Measurements from ENCODE around the gene C18orf63.
"Not testable (repeated sequence)": the region's sequence is repeated elsewhere in the genome, so short reads cannot be mapped to it uniquely, and the experiment has no call there.

C18orf63 gene

DNA sequence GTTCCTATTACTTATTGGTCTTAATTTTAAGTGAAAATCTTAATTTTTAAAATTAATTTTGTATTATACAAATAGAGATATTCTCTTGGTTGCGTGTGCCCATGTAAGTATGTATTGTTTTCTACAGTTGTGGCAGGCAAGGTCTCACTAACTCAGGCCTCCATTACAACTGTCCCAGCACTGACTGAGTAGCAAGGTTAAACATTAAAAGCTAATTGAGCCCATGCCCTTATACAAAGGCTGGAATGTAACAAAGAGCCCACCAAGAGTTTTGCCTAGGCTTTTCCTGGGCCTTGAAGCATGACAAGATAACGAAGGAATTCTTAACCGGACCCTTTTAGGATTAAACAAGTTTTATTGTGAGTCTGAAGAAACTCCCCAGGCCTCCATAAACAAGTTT, 11.2 kb downstream of the C18orf63 start:
- DNase-seq (ENCODE audit: low spot score): not testable (repeated sequence)

DNA sequence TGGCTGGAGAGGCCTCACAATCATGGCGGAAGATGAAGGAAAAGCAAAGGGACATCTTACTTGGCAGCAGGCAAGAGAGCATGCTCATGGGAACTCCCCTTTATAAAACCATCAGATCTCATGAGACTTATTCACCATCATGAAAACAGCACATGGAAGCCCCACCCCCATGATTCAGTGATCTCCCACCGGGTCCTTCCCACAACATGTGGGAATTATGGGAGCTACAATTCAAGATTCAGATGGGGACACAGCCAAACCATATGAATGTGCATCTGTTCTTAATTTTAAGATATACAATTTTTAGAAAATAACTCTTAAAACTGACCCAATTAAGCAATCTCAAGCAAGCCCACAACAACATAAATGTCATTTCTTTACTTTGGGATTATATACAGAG, 12.6 kb downstream of the C18orf63 start:
- no peak for DNase-seq (ENCODE audit: low spot score)

DNA sequence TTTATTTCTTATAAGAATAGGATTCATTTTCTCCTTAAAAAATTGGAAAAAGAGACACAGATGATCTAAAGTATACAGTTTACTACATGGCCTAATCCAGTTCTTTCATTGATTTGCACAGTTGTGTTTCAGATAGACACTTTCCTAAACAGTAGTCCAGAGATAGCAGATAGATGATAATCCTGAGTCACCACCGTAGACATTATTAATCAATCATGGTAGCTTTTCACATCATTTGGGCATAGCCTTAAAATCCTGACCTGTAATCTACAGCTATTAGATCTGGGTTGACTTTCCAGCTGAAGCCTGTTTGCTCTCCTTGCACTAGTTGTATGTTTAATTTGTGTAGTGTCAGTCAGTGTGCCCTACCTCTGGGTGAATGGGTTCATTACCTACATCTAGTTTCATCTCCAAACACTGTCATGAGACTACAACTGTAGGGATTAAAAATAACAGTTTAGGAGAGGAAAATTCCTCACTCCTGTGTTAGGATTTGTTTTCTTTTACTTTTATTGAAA, 14.1 kb downstream of the C18orf63 start:
- DNase-seq (ENCODE audit: low spot score): no peak

DNA sequence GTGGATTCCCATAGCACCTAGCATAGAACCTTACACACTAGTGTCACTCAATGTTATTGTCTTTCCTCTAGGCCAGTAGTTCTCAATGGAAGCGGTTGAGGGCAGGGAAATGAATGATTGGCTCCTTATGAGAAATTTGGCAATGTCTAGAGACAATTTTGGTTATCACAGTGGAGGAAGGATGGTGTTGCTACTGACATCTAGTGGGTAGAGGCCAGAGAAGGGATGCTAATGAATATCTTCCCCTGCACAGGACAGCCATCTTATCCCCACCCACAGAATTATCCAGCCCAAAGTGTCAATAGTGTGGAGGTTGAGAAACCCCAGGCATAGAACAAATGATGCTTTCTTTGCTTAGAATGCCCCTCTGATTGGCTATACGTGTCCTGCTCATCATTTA, 15.8 kb downstream of the C18orf63 start:
- DNase-seq (ENCODE audit: low spot score): peak; percentile 54

DNA sequence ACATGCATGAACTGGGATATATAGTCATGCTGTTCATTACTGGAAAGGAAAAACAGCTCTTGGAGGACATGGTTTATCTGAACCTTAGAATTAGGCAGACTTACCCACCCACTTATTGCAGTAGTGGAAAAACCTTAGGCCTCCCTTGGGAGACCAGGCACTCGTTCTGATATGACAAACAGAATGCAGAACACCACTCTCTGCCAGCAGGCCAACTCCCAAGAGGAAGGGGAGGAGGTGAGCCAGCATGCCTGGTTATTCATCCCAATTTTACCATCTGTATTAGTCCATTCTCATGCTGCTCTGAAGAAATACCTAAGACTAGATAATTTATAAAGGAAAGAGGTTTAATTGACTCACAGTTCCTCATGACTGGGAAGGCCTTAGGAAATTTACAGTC, 17.5 kb downstream of the C18orf63 start:
- DNase-seq (ENCODE audit: low spot score): no peak

DNA sequence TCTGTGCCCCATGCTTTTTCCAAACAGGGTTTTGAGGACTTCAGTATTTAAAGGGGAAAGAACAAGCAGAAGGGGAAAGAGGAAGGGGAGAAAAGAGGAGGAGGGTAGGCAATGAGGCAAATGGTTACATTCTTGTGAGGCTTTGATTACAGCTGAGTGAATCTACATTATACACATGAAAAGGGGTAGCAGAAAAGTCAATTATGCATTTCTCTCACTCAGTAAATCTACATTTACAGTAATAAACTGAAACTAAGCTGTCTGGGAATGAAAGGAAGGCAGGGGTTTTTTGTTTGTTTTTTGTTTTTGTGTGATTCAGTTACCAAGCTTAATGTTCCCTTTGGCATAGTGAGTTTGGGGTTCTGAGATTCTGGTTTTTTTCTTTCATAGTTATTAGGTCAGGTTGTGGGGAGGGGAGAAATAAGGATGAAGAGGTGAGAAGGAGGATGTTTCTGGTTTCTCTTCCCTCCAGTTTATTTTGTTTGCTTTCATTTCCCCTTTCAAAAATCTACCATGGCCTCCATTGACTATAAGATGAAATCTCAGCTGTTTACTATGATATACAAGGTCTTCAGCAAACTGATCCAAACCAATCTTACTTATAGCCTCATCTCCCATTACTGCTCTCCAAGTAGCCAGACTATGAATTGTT, 18.7 kb downstream of the C18orf63 start:
- DNase-seq (ENCODE audit: low spot score): no peak

DNA sequence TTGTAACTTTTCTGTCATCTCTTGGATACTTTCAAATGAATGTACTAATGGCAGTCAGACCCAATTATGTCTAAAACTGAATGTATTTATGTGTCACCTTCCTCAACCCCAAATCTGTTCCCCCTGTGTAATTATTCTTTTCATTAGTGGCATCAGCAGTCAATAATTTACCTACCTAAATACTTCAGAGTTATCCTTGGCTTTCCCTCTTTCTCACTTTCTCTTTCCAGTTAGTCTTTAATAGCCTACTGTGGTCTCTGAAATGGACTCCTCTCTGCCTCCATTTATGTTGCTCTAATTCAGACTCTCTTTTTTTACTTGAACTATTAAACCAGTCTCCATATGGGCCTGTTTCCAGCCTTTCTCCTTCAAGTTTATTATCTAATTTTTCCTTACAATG, 21.0 kb downstream of the C18orf63 start:
- DNase-seq (ENCODE audit: low spot score): no peak

DNA sequence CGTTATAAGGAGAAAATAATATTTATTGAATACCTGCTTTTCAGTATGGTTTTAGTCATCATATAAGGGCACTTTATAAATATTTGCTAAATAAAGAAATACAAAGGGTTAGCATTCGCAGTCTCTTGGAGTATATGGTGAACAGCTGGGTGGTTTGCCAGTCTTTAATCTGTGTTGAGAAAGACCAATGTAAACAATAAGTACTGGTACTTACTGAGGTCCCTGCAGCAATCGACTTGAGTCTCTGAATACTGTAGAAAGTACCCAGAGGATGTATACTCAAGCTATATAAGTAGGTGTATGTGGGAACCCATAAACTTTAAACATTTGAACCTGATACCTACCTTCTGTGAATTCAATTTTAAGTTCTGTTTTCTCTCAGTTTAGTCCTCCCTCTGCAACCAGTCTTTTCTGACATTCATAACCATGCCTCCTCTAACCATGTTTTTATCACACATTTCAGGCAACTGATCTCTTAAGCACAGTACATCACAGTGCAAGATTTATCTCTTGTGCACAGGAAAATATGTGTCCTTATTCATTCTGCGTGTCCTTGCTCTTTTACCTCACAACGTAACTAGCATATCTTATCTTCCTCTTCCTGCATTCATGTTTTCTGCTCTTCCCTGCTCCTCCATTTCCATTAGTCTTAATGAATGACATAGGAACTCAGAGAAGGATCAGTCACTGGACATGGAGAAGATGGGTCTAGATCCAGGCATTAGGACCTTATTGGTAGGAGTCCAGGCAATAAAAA, 21.7 kb downstream of the C18orf63 start:
- no peak for DNase-seq (ENCODE audit: low spot score)

DNA sequence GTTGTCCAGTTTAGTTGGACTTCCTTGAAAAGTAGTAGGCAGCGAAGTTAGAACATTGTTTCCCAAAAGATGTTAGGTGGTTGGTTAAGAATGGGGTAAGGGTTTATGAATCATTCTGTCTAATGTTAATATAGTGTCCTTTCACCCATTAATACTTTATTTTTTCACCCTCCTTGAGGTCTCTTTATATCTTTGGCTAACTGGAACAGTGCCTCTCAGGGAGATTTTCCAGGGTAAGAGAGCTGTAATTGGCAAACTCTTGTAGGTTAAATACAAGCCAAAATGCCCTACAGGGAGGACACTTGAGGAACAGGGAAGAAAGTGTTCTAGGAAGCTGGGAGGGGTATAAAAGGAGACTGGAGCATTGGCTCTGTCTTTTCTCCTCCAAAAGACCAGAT, 22.3 kb downstream of the C18orf63 start:
- DNase-seq (ENCODE audit: low spot score): no peak

DNA sequence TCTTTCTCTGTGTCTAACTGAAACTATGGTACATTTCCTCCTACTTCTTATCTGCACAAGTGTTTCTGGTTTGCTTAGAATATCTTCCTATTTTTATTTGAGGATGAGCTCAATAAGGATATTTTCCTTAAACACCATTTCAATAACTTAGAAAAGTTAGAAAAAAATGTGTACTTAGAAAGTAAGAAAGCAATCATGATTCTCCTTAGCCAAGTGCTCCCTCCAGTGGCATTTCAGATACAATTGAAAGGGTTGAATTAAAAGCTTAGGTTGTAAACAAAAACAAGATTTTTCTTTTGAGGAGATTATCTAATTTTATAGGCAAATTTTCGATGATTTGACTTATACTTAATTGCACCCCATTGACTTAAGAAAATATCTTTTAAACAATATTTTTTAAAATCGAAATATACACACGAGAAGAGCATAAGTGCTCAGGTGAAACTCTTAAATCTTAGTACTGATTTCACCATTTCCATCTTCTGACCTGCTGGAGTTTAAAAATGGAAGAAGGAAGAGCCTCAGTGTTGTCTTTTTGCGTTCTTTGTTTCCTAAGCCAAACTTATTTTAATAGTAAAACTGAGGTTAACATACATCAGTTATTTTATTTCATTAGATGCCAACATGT, 26.9 kb downstream of the C18orf63 start:
- DNase-seq (ENCODE audit: low spot score): peak; percentile 31

DNA sequence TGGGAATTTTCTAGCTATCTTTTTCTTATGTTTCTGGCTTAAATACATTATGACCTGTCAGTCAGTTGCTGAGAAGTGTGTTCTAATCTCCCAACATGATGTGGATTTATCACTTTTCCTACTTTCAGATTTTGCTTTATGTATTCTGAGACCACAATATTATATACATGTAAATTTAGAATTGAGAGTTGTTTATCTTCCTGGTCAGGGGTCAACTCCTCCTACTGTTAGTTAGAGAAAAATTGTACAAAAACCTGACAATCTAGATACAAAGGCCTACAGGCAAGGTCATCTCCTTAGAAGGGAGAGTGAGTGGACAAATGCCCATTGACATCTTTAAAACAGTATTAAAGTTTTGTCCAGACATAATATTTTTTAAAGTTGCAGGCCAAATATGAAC, 30.6 kb downstream of the C18orf63 start:
- no peak for DNase-seq (ENCODE audit: low spot score)

DNA sequence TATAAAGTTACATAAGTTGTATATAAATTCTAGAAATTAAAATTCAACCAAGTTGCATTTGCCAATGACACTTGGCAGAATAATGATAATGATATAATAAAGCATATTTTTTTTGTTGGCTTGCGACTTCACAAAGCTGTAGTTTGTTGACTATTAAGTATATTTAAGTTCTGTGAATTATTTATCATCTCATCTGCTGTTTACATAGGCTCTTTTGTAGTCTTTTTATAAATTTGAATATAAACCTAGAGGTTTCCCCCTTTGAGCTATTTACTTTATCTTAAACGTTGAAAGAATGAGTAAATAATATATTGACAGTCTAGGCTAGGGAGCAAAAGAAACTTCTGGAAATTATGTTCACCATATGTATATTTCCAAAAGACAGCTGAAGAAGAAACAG, 32.9 kb downstream of the C18orf63 start:
- no peak for DNase-seq (ENCODE audit: low spot score)

DNA sequence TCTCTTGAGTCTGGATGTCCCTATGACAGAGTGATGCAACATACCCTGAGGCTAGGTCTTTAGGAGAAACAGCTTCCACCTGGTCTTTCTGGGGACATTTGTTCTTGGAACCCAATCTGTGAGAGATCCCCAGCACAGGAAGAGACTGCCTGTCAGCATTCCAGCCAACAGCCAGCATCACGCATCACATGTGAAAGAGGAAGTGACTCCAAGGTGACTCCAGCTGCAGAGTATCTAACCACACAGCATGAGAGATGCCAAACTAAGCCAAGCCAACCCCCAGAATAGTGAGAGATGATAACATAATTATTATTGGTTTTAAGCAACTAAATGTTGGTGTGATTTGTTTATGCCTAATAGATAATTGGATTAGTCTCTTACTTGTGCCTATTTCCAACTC, 35.7 kb downstream of the C18orf63 start:
- peak; percentile 64 for DNase-seq (ENCODE audit: low spot score)

DNA sequence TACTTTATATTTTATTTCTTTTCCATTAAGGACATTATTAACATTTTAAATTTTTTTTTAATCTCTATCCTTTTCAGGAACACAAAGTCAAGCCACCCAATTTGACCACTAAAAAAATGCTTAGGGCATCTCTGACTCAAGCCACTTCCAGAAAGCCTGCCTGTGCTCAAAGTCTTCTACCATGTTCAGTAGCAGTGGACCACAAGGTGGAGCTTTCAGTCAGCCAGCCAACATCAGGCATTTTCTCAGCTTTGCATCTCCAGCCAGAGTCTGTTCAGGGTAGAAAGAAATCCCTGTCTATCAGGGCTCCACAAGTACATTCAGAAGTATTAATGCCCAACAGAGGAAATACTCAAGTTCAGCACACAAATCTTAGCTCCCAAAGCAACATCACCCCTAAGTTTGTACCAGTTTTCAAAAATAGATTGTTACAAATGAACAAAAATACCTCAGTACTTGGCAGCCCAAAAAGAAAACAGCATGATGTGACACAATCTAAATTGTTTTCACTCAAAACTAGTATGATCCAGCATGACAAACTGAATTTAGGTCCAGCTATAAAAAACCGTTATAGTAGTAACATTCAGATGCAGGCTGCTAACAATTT, 37.6 kb downstream of the C18orf63 start:
- DNase-seq (ENCODE audit: low spot score): peak; percentile 77

DNA sequence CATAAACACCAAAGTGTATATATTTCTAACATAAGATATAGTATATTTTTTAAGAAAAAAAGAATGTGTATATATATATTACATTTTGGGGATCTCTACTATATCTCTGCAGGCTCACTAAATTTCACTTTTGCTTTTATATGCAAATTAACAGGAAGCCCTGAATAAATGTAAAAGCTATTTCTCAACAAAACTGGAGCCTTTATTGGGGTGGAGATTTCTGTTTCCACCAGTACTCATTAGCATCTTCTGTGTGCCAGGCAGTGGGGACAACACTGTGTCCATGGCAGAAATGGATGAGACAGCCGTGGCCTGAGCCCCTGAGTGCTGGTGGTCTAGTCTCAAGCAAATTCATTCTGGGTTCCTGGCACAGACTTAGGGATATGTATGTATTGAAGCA, 41.3 kb downstream of the C18orf63 start:
- DNase-seq (ENCODE audit: low spot score): no peak

DNA sequence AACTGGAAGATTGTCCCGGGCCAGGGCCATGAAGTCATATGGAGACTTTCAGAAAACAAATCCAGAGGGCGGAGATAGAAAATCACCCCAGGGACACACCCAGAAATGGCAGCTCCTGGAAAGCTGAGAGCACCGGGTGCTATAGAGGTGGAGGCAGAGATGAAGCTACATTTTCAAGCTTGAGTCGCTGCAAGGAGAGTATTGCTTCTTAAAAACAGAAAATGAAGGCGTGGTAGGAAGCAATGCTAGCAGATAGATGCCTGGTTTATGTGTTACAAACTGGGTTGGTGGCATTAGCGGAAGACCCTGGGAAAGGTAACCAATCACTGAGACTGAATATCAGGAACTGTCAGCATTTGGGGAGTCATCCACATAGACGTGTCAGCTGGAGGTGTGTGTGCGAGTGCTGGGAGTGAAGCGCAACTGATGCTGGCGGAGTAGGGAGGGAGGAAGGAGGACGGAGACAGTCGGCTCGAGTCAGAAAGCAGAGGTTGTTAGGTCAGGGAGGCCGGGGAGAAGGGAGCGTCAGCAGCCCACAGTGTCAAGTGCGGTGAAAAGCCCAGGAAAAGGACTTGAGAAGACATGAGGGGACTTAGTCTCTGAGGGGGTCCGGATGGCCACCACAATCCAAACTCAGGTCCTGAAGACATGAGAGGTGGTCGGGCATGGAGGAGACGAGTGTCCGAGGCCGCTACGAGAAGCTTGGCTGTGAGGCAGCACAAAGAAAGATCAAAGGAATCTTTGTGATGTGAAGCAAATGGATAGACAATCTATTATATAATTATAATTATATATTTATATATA, 45.4 kb downstream of the C18orf63 start:
- no peak for DNase-seq (ENCODE audit: low spot score)

DNA sequence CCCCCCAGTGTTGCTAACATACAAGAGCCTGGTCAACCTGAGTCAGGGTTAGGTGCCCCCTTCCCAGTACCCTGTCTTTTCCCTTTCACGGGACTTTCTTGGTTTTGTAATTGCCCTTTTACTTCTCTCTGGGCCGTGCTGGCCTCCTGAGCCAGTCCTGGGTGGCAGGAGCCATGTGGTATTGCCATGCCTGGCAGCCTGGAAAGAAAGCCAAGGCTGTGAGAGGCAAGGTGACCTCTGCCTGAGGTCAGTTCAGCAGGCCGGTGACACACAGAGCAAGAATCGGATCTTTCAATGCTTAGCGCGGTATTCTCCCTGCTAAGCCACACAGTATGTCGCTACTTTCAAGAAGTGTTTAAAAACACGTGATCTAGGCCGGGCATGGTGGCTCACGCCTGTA, 52.3 kb downstream of the C18orf63 start:
- no peak for DNase-seq (ENCODE audit: low spot score)

DNA sequence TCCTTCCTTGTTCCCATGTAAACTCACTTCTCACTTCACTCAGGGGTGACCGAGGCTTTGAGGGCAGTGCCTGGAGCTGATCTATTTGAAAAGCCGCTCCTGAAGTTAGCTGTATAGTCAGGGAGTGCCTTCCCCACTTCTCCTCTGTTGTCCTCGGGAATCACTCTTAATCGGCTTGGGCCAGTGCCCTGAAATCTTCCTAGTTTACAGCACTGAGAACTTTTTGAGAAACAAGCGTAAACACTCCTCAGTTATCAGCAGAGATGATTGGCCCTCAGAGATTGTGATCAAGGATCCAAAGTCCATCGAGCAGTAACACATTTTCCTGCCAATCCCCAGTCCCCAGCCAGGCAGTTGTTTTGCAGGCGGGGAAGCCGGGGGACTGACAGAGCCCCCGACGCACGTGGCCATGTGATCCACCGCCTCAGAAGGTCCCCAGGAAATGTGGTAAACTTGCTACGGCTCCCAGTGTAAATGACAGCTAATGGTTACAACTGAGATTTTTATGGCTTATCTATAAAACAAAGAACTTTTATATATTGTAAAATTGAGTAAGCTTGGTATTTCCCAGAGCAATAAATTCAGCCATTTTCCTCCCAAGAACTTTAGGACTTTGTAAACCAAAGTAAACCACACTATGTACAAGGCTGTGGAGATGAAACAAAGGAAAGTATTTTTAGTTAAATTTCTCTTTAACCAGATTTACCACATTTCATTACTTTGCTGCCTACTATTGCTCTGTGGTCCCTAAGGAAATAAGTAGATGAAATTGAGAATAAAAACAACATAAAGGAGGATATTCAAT, 53.5 kb downstream of the C18orf63 start:
- DNase-seq (ENCODE audit: low spot score): no peak

DNA sequence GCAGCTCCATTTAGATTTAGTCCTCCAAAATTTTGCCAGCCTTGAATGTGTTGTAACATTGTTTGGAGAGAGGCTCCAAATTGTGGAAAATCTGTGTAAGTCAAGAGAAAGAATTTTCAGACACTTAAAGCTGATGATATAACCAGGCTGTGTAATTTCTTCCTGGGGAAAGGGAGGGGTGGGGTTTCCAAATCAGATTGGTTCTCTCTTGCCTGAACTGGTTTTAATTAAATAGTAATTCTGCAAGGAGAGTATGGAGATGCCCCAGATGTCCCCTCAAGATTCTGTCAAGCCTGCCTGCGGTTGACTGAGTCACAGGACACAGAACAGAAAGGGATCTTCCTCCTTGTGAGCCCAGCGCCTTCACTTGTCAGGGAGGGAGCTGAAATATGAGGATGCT, 54.5 kb downstream of the C18orf63 start:
- peak; percentile 59 for DNase-seq (ENCODE audit: low spot score)

DNA sequence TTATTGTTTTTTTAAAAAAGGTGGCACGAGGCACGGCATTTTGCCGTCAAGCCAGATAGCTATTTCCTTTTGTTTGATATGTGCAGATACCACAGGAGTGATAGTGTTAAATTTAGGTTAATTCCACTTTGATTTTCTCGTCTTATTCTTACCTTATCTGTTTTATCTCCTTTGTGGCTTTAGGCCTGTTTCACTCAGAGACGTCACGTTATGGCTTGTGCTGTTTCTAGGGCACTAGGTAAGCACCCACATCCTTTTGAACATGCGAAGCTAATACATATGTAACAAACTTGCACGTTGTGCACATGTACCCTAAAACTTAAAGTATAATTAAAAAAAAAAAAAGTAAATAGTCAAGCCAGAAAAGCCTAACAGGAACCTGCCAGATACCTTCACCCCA, 57.8 kb downstream of the C18orf63 start:
- DNase-seq (ENCODE audit: low spot score): no peak

DNA sequence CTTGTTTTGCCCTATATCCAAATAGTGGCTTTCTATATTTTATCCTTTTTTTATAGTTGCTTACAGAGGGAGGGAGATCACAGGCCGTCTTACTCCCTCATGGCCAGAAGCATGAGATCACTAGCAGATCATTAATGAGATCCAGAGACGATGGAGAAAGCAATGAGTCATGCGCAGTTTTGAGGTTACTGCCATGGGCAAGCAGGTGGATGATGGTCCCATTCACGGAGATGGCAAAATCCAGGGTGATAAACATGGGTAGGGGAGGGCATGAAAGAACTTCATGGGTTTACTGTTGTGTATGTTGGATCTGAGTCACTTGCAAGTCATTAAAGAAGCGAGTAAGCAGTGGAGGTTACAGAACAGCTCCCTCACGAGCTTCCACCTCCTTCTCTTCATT, 60.4 kb downstream of the C18orf63 start:
- peak; percentile 45 for DNase-seq (ENCODE audit: low spot score)

All from AG20443 (cell line).